ENCODE results near the gene FASLG.

DNA sequence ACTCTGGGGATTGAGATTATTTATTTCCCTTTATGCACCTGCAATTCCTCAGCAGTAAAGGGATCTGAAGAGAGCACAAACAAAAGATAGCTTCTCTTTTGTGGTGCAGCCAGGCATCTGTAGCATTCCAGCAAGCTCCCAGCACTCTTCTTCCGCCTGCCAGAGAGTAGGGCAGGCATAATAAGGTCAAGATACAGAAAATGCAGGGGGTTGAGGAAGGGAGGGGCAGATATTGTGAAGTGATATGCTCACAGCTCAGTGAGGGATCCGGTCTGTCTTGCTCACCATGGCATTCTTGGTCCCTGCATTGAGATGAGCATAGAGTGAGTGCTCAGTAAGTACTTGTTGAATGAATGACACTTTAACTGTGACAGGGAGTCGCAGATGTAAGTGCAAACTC is 23.9 kb downstream of the FASLG start:
- TF ChIP-seq, protein P1, sequence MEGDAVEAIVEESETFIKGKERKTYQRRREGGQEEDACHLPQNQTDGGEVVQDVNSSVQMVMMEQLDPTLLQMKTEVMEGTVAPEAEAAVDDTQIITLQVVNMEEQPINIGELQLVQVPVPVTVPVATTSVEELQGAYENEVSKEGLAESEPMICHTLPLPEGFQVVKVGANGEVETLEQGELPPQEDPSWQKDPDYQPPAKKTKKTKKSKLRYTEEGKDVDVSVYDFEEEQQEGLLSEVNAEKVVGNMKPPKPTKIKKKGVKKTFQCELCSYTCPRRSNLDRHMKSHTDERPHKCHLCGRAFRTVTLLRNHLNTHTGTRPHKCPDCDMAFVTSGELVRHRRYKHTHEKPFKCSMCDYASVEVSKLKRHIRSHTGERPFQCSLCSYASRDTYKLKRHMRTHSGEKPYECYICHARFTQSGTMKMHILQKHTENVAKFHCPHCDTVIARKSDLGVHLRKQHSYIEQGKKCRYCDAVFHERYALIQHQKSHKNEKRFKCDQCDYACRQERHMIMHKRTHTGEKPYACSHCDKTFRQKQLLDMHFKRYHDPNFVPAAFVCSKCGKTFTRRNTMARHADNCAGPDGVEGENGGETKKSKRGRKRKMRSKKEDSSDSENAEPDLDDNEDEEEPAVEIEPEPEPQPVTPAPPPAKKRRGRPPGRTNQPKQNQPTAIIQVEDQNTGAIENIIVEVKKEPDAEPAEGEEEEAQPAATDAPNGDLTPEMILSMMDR (IDR thresholded peaks at IDR 0.05) = no peak
- TF ChIP-seq POLR2AphosphoS5 (IDR thresholded peaks at IDR 0.05; ENCODE audit: low read depth, low read length) = no peak
- TF ChIP-seq, protein P2, sequence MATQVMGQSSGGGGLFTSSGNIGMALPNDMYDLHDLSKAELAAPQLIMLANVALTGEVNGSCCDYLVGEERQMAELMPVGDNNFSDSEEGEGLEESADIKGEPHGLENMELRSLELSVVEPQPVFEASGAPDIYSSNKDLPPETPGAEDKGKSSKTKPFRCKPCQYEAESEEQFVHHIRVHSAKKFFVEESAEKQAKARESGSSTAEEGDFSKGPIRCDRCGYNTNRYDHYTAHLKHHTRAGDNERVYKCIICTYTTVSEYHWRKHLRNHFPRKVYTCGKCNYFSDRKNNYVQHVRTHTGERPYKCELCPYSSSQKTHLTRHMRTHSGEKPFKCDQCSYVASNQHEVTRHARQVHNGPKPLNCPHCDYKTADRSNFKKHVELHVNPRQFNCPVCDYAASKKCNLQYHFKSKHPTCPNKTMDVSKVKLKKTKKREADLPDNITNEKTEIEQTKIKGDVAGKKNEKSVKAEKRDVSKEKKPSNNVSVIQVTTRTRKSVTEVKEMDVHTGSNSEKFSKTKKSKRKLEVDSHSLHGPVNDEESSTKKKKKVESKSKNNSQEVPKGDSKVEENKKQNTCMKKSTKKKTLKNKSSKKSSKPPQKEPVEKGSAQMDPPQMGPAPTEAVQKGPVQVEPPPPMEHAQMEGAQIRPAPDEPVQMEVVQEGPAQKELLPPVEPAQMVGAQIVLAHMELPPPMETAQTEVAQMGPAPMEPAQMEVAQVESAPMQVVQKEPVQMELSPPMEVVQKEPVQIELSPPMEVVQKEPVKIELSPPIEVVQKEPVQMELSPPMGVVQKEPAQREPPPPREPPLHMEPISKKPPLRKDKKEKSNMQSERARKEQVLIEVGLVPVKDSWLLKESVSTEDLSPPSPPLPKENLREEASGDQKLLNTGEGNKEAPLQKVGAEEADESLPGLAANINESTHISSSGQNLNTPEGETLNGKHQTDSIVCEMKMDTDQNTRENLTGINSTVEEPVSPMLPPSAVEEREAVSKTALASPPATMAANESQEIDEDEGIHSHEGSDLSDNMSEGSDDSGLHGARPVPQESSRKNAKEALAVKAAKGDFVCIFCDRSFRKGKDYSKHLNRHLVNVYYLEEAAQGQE (IDR thresholded peaks at IDR 0.05; ENCODE audit: insufficient read depth in 1 of 2, low read depth in 2 of 2, low read length in 1 of 2) = no peak
- no peak for TF ChIP-seq SIN3A (IDR thresholded peaks at IDR 0.05; ENCODE audit: borderline replicate concordance, insufficient read depth, low read depth, low read length)
